Fibroblast of pulmonary artery (primary cell): Measurements from ENCODE around the gene PUM2.
A peak's percentile ranks its signal among the peaks of the same experiment; 100 is the strongest.

Source experiments
- DNase-seq: peaks from one replicate; pipeline ENCODE4 v3.0.0-alpha.2; 2010; ENCODE audit warnings: low read depth
- H3K4me3 ChIP-seq: replicated peaks from 2 replicates; pipeline ENCODE4 v1.5.1; 2011; ENCODE audit warnings: low read depth, mild to moderate bottlenecking, control low read depth, low read length, moderate library complexity
- TF ChIP-seq, protein P1 (sequence below): IDR thresholded peaks from 2 replicates; pipeline ENCODE4 v1.5.1; 2011; ENCODE audit warnings: mild to moderate bottlenecking, control low read depth, low read length, inconsistent platforms; ENCODE audit errors: missing control alignments

PUM2 gene

DNA sequence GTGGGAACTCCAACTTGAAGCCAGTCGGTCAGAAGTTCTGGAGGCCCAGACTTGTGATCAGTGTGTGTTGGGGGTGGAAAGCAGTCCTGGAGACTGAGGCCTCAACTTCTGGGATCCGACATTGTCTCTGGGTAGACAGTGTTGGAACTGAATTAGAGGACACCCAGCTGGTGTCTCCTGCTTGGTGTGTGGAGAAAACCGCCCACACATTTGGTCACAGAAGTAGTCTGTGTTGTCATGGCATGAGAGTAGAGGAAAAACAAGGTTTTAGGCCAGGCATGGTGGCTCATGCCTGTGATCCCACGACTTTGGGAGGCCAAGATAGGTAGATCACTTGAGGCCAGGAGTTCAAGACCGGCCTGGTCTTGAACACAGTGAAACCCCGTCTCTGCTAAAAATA, 51.5 kb downstream of the PUM2 start:
- no peak overlapping the region for H3K4me3 ChIP-seq
- peak; percentile 16 for DNase-seq
- TF ChIP-seq, protein P1, sequence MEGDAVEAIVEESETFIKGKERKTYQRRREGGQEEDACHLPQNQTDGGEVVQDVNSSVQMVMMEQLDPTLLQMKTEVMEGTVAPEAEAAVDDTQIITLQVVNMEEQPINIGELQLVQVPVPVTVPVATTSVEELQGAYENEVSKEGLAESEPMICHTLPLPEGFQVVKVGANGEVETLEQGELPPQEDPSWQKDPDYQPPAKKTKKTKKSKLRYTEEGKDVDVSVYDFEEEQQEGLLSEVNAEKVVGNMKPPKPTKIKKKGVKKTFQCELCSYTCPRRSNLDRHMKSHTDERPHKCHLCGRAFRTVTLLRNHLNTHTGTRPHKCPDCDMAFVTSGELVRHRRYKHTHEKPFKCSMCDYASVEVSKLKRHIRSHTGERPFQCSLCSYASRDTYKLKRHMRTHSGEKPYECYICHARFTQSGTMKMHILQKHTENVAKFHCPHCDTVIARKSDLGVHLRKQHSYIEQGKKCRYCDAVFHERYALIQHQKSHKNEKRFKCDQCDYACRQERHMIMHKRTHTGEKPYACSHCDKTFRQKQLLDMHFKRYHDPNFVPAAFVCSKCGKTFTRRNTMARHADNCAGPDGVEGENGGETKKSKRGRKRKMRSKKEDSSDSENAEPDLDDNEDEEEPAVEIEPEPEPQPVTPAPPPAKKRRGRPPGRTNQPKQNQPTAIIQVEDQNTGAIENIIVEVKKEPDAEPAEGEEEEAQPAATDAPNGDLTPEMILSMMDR: no peak

- H3K4me3 ChIP-seq: no peak overlapping the region
- no peak for DNase-seq
- TF ChIP-seq, protein P1: no peak
These were observed 56.4 kb downstream of the PUM2 start for GRCh38 chr2:20294231-20294630.

DNA sequence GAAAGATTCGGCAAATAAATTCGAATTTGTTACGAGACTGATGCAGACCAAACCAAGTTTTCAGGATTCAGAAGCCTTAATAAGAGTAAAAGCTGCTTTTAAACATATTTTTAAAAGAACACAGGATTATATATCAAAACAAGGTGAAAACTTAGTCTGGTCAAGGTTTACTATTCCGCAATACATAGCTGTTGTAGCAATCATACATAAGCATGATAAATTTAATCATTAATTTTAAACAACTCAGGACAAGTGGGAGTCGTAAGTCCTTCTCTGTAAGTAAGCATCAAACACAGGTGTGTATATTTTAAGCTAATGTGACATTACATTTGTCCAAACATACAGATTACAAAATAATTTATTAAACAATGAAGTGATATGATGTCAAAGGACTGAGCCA, 57.7 kb downstream of the PUM2 start:
- TF ChIP-seq, protein P1: no peak
- no peak for DNase-seq
- no peak overlapping the region for H3K4me3 ChIP-seq

DNA sequence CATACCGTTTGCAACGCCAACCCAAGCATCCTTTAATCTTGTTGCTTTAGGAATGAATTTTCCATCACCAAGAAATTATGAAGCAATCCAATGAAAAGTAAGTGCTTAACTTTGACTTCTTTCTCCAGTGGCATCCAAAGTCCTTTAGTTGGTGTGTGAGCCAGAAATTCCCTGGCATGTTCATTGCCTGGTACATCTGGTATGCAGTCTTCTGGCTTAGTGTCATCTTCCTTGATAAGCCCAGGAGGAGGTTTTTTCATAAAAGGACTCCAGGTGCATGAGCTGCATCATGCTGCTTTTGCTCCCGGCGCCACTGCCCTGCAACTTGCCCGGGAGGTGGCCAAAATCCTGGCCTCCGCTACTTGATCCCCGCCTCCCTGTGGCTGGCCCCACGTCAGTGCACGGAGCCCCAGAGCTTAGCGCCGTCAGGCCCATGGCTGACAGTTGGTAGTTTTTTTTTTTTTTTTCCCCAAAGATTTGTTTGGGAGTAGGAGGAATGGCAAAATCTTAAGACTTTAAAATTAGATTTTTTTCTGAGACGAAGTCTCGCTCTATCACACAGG, 58.7 kb downstream of the PUM2 start:
- no peak overlapping the region for H3K4me3 ChIP-seq
- DNase-seq: no peak
- TF ChIP-seq, protein P1: no peak

DNA sequence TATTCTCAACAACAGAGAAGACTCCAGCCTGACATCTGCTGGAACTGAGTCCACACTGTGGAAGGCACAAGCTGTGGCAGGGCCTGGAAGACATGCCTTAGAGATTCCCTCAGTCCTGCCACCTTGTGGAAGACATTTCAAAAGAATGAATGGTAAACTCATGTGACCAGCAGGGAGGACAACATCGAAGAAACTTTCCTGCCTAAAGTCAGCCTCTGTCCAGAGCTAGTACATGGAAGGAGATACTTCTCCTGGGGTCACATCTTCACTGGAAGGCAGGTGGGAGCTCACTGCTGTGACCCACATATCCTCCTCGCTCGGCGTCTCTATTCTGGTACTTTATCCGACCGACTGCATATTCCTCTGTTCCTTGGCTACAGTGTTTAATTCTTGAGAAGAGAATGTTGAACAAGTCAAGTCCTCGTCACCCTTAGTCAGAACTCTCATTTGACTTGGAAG, 59.5 kb downstream of the PUM2 start:
- H3K4me3 ChIP-seq: no peak overlapping the region
- TF ChIP-seq, protein P1: peak; percentile 75
- DNase-seq: peak; percentile 88

DNA sequence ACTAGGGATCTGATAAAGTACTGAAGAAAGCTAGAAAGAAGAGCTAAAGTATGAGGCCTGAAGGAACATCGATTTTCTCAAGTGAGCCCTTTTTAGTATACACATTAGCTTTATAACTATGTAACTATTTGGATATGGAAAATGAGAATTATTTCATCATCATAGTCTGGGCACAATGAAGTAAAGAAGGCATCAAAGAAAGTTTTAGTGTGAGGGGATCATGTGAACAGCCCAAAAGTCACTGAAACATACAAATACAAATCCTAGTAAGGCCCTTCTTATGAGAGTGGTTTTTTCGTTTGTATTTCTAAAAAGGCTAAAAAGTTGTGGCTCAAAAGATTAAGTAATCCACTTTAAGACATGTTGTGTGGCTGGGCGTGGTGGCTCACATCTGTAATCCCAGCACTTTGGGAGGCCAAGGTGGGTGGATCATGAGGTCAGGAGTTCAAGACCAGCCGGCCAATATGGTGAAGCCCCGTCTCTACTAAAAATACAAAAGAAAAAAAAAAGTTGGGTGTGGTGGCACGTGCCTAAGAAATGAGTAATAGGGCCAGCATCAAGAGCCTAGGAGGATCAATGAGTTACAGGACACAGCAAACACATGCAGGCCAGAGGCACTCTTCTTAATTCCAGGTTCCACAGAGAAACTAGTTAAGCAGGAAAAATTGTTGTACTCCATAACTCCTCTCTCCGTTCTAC, 61.9 kb downstream of the PUM2 start:
- no peak overlapping the region for H3K4me3 ChIP-seq
- DNase-seq: peak; percentile 12
- TF ChIP-seq, protein P1: no peak
